Measurements from ENCODE around the gene ZNF669.

The ZNF669 gene

GRCh38 chr1:247064304-247064703 is 39.9 kb downstream of the ZNF669 start:
- no peak for DNase-seq (ENCODE audit: low read depth in 3 of 3)

- no peak for DNase-seq (ENCODE audit: low read depth in 3 of 3)
Observed at GRCh38 chr1:247060771-247061170, 43.4 kb downstream of the ZNF669 start.

GRCh38 chr1:247056071-247056470 is 48.1 kb downstream of the ZNF669 start:
- no peak for DNase-seq (ENCODE audit: low read depth in 3 of 3)

- DNase-seq (ENCODE audit: low read depth in 3 of 3), result no peak
Observed at GRCh38 chr1:247054992-247055415, 49.2 kb downstream of the ZNF669 start.
